Upper lobe of right lung (tissue), 1 donor: ENCODE results near the gene HOXC11. TPM values are rescaled to one million over a fixed set of nuclear protein-coding genes. Genes with fewer than 3 reads are reported as not detected.

ENCODE experiments used
- ATAC-seq: fragments of 200-7000 bp; cut with Tn5 transposase; one replicate; pipeline ENCODE4 v1.9.1; 2020; ENCODE audit warnings: mild to moderate bottlenecking, moderate library complexity
- DNase-seq: peaks from one replicate; pipeline ENCODE4 v3.0.0-alpha.2; 2020
- H3K27ac ChIP-seq: fragments of 200-600 bp; one replicate; pipeline ENCODE4 v1.8.0; 2022
- H3K27me3 ChIP-seq: fragments of 200-600 bp; one replicate; pipeline ENCODE4 v1.8.0; 2022; ENCODE audit warnings: mild to moderate bottlenecking
- H3K36me3 ChIP-seq: fragments of 200-600 bp; one replicate; pipeline ENCODE4 v1.8.0; 2022
- H3K4me1 ChIP-seq: fragments of 200-600 bp; one replicate; pipeline ENCODE4 v1.8.0; 2022
- H3K4me3 ChIP-seq: fragments of 200-600 bp; one replicate; pipeline ENCODE4 v1.8.0; 2022; ENCODE audit warnings: mild to moderate bottlenecking
- H3K9me3 ChIP-seq: fragments of 200-600 bp; one replicate; pipeline ENCODE4 v1.8.0; 2022
- intact Hi-C: fragments of 100-400 bp; cut with DNase I; formaldehyde crosslinking; loops from one replicate; pipeline ENCODE4 v1.11.0; 2022
- total RNA-seq: library from RNA; stranded (reverse); fragmentation: NEBNext Ultra II Directional; extraction: Animal tissue kit (Norgen Biotek cat#: 25700); gene quantifications from one replicate; pipeline ENCODE4 v1.2.1, GENCODE V29; 2021
- TF ChIP-seq, protein P1 (sequence below): fragments of 200-600 bp; IDR thresholded peaks from one replicate; pipeline ENCODE4 v1.8.0; 2022; ENCODE audit warnings: antibody characterized with exemption
- donor health status: DM: no; HTN: yes; CAD: no; lungs with severe emphysema.

Gene HOXC11
- total RNA-seq, 1 donor from 2014 or later: not detected

- H3K36me3 ChIP-seq: no peaks in the 10 kb centered on the region
- DNase-seq (no peak), ATAC-seq (no peak)
- H3K4me3 ChIP-seq: no peak overlapping the region
- H3K27ac ChIP-seq: no peak overlapping the region
- H3K27me3 ChIP-seq: peaks cover 100% of the 10 kb centered on the region
- peaks cover 11% of the 10 kb centered on the region for H3K4me1 ChIP-seq
- TF ChIP-seq, protein P1, sequence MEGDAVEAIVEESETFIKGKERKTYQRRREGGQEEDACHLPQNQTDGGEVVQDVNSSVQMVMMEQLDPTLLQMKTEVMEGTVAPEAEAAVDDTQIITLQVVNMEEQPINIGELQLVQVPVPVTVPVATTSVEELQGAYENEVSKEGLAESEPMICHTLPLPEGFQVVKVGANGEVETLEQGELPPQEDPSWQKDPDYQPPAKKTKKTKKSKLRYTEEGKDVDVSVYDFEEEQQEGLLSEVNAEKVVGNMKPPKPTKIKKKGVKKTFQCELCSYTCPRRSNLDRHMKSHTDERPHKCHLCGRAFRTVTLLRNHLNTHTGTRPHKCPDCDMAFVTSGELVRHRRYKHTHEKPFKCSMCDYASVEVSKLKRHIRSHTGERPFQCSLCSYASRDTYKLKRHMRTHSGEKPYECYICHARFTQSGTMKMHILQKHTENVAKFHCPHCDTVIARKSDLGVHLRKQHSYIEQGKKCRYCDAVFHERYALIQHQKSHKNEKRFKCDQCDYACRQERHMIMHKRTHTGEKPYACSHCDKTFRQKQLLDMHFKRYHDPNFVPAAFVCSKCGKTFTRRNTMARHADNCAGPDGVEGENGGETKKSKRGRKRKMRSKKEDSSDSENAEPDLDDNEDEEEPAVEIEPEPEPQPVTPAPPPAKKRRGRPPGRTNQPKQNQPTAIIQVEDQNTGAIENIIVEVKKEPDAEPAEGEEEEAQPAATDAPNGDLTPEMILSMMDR: no peak
- H3K9me3 ChIP-seq: no peaks in the 10 kb centered on the region
- intact Hi-C loops: no loop called here
These were observed 3.2 kb upstream of the HOXC11 start for GRCh38 chr12:53969588-53970259.

GRCh38 chr12:53970451-53970850 lies 2.5 kb upstream of the HOXC11 start:
- H3K27me3 ChIP-seq: peaks cover 100% of the 10 kb centered on the region
- ATAC-seq (no peak), DNase-seq (no peak)
- no peaks in the 10 kb centered on the region for H3K9me3 ChIP-seq
- TF ChIP-seq, protein P1: no peak
- no peak overlapping the region for H3K4me3 ChIP-seq
- H3K27ac ChIP-seq: no peak overlapping the region
- no peaks in the 10 kb centered on the region for H3K36me3 ChIP-seq
- peaks cover 16% of the 10 kb centered on the region for H3K4me1 ChIP-seq
- intact Hi-C loops: no loop called here

GRCh38 chr12:53971129-53971528 lies 1.8 kb upstream of the HOXC11 start:
- Histone ChIP-seq H3K9me3 (no peaks in the 10 kb centered on the region), H3K27ac (no peak overlapping the region), H3K4me3 (no peak overlapping the region), H3K36me3 (no peaks in the 10 kb centered on the region), H3K27me3 (peaks cover 100% of the 10 kb centered on the region), H3K4me1 (peaks cover 17% of the 10 kb centered on the region)
- intact Hi-C loops: no loop called here
- TF ChIP-seq, protein P1: no peak
- no peak for ATAC-seq
- DNase-seq: no peak

DNA sequence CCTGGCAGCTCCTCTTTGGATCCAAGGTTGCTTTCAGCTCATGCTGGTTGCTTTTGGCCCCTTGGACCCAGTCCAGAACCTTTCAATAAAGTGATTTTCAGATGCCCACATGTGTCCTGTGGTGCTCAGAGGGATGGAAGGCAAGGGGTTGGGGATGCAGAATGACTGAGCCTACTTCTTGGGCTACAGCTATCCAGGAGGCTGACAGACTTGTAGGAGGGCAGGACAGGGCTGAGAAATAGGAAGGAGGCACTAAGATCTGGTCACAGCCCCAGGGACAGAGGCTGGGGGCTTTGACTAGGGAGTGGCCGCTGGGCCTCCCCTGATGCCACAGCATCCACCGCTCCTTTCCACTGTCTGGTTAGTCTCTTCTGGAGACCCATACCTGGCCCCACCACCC lies 1.2 kb upstream of the HOXC11 start:
- H3K27me3 ChIP-seq: peaks cover 100% of the 10 kb centered on the region
- H3K4me1 ChIP-seq: peaks cover 17% of the 10 kb centered on the region
- H3K36me3 ChIP-seq: no peaks in the 10 kb centered on the region
- TF ChIP-seq, protein P1: no peak
- intact Hi-C loops: no loop called here
- no peaks in the 10 kb centered on the region for H3K9me3 ChIP-seq
- no peak for DNase-seq
- H3K27ac ChIP-seq: no peak overlapping the region
- H3K4me3 ChIP-seq: no peak overlapping the region
- no peak for ATAC-seq

GRCh38 chr12:53972152-53972702 lies 699 bp upstream of the HOXC11 start:
- intact Hi-C loops: no loop called here
- H3K27ac ChIP-seq: no peak overlapping the region
- peaks cover 17% of the 10 kb centered on the region for H3K4me1 ChIP-seq
- H3K9me3 ChIP-seq: no peaks in the 10 kb centered on the region
- peaks cover 100% of the 10 kb centered on the region for H3K27me3 ChIP-seq
- no peak for ATAC-seq
- no peaks in the 10 kb centered on the region for H3K36me3 ChIP-seq
- no peak for DNase-seq
- no peak overlapping the region for H3K4me3 ChIP-seq
- TF ChIP-seq, protein P1: no peak
